ACC112 (cell line): ENCODE data around the gene CDPF1.

ENCODE experiments used
- H2AFZ ChIP-seq: fragments of 200-600 bp; sonication (generic); one replicate; pipeline ENCODE4 v1.6.0; 2017; ENCODE audit warnings: antibody characterized with exemption, low read length; ENCODE audit not compliant: unreplicated experiment
- H3K27ac ChIP-seq: fragments of 200-600 bp; sonication (generic); 2 replicates; pipeline ENCODE4 v1.5.1; 2014; ENCODE audit warnings: low read depth, mild to moderate bottlenecking, antibody characterized with exemption, low read length, moderate library complexity
- H3K27me3 ChIP-seq: fragments of 200-600 bp; sonication (generic); 2 replicates; pipeline ENCODE4 v1.6.1; 2014; ENCODE audit warnings: mild to moderate bottlenecking, antibody characterized with exemption, low read length, moderate library complexity, mixed read lengths; ENCODE audit not compliant: insufficient read depth
- H3K36me3 ChIP-seq: fragments of 200-600 bp; sonication (generic); 2 replicates; pipeline ENCODE4 v1.6.1; 2016; ENCODE audit warnings: mild to moderate bottlenecking, antibody characterized with exemption, low read length, moderate library complexity, mixed read lengths; ENCODE audit not compliant: insufficient read depth
- H3K4me1 ChIP-seq: fragments of 200-600 bp; sonication (generic); one replicate; pipeline ENCODE4 v1.6.1; 2016; ENCODE audit warnings: low read length, mixed read lengths; ENCODE audit not compliant: insufficient read depth, unreplicated experiment, control insufficient read depth
- H3K4me3 ChIP-seq: fragments of 200-600 bp; sonication (generic); 2 replicates; pipeline ENCODE4 v1.5.1; 2014; ENCODE audit warnings: mild to moderate bottlenecking, low read depth, low read length
- H3K79me2 ChIP-seq: fragments of 200-600 bp; sonication (generic); one replicate; pipeline ENCODE4 v1.6.0; 2016; ENCODE audit warnings: low read length; ENCODE audit not compliant: control insufficient read depth, unreplicated experiment, insufficient read depth

CDPF1 gene

DNA sequence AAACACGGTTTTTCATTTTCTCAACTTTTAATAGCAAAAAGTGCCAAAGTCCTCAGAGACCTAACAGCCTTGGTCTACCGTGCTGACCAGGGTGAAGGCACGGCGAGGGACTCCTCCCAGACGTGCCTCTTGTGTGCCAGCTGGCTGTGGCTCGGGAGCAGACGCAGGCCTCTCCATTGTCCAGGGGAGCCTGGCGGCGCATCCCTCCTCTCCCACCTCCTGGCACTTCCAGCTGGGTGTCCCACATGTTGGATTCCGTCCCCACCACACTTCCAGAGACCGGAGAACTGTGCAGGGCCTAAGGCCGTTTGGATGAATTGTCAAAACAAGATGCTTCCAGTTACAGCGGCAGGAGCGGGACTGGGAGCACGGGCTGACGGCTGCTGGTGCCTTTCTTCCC, 11.6 kb downstream of the CDPF1 start:
- H3K4me1 ChIP-seq, result no peaks in the 10 kb centered on the region
- no peak overlapping the region for H3K27ac ChIP-seq
- H2AFZ ChIP-seq, result no peak overlapping the region
- H3K4me3 ChIP-seq, result no peak overlapping the region
- H3K79me2 ChIP-seq, result no peaks in the 10 kb centered on the region
- no peaks in the 10 kb centered on the region for H3K27me3 ChIP-seq
- no peaks in the 10 kb centered on the region for H3K36me3 ChIP-seq

DNA sequence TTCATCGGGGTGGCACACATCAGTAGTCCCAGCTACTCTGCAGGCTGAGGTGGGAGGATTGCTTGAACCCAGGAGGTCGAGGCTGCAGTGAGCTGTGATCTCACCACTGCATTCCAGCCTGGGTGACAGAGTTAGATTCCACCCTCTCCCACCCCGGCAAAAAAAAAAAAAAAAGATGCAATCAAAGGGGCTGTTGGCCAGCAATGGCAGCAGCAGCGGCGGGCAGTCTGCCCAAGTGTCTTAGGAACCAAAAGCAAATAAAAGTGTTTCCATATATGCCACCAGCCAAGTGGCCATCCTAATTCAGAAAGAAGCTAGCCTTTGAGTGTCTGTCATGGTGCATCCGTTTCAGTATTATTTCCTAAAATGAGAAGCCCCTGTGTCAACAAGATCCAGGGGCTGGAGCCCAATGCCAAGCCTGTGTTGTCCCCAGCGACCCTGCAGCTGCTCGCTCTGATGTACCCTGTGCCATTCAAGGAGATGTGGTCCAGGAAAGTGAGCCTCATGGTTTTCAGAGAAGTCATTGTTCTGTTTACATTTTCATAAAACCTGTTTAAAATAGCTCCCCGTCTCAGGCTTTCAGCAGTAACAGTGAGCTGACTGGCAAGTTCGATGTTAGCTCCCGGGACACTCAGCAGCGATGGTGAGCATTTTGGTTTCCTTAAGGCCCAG, 12.5 kb downstream of the CDPF1 start:
- no peak overlapping the region for H3K4me3 ChIP-seq
- no peak overlapping the region for H3K27ac ChIP-seq
- no peaks in the 10 kb centered on the region for H3K4me1 ChIP-seq
- no peaks in the 10 kb centered on the region for H3K36me3 ChIP-seq
- no peaks in the 10 kb centered on the region for H3K79me2 ChIP-seq
- no peak overlapping the region for H2AFZ ChIP-seq
- no peaks in the 10 kb centered on the region for H3K27me3 ChIP-seq

DNA sequence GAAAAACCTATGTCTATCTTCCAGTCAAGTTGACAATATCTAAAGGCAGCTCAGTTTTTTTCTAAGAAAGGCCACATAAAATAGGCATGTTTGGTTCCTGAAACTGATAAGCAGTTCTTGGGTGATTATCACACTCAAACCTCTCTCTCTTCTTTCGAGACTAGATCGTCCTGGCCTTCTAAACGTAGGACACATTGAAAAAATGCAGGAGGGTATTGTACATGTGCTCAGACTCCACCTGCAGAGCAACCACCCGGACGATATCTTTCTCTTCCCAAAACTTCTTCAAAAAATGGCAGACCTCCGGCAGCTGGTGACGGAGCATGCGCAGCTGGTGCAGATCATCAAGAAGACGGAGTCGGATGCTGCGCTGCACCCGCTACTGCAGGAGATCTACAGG, 15.1 kb downstream of the CDPF1 start:
- Histone ChIP-seq H3K4me1 (no peaks in the 10 kb centered on the region), H3K4me3 (no peak overlapping the region), H2AFZ (no peak overlapping the region), H3K27me3 (no peaks in the 10 kb centered on the region), H3K36me3 (no peaks in the 10 kb centered on the region), H3K79me2 (no peaks in the 10 kb centered on the region), H3K27ac (no peak overlapping the region)

DNA sequence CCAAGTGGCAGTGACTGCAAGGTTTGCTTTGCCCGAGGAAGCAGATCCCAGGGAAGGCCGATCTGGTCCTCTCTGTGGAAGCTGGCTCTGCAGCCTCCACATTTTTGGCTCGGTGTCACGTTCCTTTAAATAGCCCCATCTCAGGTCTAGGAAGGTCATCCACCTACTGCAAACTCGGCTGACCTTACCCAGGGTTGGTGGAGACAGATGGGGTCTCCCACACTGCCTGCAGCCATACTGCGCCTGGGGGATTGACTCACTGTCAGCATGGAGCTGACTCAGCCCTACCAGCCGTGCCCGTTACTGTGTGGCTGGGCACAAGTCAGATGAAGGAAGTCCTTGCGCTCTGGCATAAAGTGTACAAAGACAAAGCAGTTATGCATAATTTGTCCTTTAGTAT, 16.9 kb downstream of the CDPF1 start:
- Histone ChIP-seq H3K4me3 (no peak overlapping the region), H3K27ac (no peak overlapping the region), H3K27me3 (no peaks in the 10 kb centered on the region), H3K4me1 (no peaks in the 10 kb centered on the region), H2AFZ (no peak overlapping the region), H3K36me3 (no peaks in the 10 kb centered on the region), H3K79me2 (no peaks in the 10 kb centered on the region)

DNA sequence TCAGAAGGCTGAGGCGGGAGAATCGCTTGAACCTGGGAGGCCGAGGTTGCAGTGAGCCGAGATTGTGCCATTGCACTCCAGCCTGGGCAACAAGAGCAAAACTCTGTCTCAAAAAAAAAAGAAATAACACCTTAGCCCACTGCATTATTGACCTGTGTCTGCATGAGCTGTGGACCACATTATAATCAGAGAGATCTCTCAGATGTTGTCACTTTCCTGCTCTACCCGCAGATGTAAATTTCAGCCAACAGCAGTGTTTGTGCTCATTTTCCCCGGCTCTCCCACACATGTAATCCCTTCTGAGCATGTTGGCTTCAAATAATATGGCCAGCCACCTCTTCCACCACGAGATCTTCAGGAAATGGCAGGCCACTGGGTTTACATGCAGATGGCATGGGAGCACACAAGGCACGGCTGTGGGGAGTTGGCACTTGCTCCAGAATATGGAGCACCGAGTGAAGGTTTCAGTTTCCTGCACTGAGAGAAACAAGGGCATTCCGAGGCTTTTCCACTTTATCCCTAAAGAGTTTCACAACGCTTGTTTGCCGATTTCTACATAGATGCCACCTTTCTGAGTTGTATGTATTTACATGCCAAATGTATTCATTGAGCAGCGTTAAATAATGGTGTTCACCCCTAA, 19.7 kb downstream of the CDPF1 start:
- H3K36me3 ChIP-seq, result no peaks in the 10 kb centered on the region
- H3K27ac ChIP-seq, result no peak overlapping the region

DNA sequence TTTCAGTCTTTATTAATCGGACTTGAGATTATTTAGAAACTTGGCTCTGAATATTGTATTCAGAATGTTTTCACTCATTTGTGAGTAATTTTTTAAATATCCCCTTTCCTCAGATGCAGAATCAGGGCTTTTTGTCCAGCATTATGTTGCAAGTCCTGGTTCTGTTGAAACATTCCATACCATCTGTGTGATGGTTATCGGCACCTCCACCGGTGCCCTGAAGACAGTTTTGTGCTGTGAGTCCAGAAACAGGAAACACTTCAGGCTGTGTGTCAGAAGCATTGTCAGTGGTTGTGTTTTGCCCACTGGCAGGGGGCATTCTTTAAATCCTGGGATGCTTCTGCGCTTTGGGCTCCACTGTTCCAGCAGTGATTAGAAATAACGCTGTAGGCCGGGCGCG, 20.4 kb downstream of the CDPF1 start:
- no peaks in the 10 kb centered on the region for H3K79me2 ChIP-seq
- H3K27me3 ChIP-seq, result no peaks in the 10 kb centered on the region
- no peaks in the 10 kb centered on the region for H3K36me3 ChIP-seq
- no peak overlapping the region for H2AFZ ChIP-seq
- no peaks in the 10 kb centered on the region for H3K4me1 ChIP-seq
- H3K27ac ChIP-seq, result no peak overlapping the region
- no peak overlapping the region for H3K4me3 ChIP-seq

More for the DNA sequence above, 19.7 kb downstream of the CDPF1 start:
- H3K4me3 ChIP-seq, result no peak overlapping the region
- no peaks in the 10 kb centered on the region for H3K27me3 ChIP-seq
- no peak overlapping the region for H2AFZ ChIP-seq
- H3K4me1 ChIP-seq, result no peaks in the 10 kb centered on the region
- no peaks in the 10 kb centered on the region for H3K79me2 ChIP-seq

DNA sequence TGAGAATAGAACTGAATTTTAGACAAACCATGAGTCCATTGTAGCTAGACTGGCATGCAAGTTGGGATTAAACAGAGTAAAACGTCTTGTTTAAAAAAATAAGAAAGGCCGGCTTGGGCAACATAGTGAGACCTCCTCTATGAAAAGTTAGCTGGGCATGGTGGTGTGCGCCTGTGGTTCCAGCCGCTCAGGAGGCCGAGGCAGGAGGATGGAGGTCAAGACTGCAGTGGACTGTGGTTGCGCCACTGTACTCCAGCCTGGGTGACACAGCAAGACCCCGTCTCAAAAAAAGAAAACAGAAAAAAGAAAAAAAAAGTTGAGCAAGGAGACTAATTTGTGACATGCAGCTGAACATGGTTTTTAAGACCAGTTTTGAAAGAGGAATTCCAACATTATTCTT, 23.5 kb downstream of the CDPF1 start:
- H3K27ac ChIP-seq, result no peak overlapping the region
- H3K4me3 ChIP-seq, result no peak overlapping the region
- H3K27me3 ChIP-seq, result no peaks in the 10 kb centered on the region
- no peaks in the 10 kb centered on the region for H3K4me1 ChIP-seq
- no peaks in the 10 kb centered on the region for H3K36me3 ChIP-seq
- no peaks in the 10 kb centered on the region for H3K79me2 ChIP-seq
- no peak overlapping the region for H2AFZ ChIP-seq

DNA sequence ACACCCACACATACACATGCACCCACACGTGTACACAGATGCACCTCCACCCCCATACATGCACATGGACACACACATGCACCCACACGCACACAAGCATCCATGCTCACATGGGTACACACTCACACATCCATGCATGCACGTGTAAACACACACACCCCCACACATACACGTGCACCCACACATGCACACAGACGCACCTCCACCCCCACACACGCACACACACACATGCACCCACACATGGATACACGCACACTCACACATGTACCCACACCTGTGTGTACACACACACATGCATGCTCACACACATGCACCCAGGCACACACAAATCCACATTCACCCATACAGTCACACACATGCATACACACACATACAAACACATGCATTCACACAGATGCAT, 24.5 kb downstream of the CDPF1 start:
- Histone ChIP-seq H3K4me3 (no peak overlapping the region), H3K27me3 (no peaks in the 10 kb centered on the region), H2AFZ (no peak overlapping the region), H3K27ac (no peak overlapping the region), H3K79me2 (no peaks in the 10 kb centered on the region), H3K36me3 (no peaks in the 10 kb centered on the region), H3K4me1 (peaks cover 3% of the 10 kb centered on the region)

DNA sequence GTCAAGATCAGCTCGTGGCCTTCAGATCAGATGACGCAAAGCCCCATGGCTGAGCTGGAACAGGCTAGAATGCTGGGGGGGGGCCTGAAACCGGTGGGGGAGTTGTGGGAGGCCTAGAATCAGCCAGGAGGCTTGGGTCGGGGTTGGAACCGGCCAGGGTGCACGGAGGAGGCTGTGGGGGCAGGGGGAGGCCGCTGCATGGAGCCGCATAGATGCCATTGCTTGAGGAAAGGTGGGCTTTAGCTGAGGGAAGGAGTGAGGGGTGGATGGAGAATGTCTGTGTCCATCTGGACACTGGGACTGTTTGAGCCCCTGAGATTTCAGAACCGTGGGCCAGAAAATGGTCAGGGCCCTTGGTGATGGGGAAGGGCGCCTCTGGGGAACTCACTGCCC, 25.2 kb downstream of the CDPF1 start:
- Histone ChIP-seq H2AFZ (no peak overlapping the region), H3K27ac (no peak overlapping the region), H3K79me2 (no peaks in the 10 kb centered on the region), H3K27me3 (no peaks in the 10 kb centered on the region), H3K4me3 (no peak overlapping the region), H3K4me1 (peaks cover 3% of the 10 kb centered on the region), H3K36me3 (no peaks in the 10 kb centered on the region)

DNA sequence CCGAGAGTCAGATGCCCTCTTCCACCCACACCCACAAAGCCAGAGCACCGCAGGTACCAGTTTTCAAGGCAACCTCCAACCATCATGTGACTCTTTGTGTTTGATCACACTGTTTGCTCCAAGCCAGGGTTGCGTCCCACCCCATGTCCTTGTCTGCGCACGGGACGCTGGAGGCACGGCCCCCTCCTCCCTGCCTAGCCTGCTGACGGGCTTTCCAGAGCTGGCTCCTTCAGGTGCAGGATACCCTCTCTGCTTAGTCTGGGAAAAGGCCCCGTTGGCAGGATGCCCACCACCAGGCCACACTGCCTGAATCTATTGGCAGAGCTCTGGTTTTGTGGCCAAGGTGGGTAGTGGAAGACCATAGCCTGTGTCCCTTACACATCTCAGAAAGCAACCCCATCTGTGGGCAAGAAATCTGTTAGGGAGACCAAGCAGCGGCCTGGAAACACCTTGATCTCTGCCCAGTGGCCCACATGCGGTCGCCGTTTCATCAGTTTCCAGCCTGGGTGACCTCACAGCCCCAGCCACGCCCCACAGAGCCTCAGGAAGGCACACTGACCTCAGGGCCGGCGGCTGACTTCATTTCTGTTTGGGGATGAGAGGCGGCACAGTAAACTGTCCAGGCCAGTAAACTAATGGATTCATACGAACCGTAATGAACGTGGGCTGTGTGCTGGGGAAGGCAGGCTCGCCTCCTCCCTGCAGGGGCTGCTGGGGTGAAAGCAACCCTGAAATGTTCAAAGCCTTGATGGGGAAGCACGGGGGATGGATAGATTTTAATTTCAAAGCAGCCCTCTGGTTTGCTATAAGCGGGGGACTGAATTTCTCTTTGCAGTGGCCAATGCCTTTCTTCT, 25.8 kb downstream of the CDPF1 start:
- Histone ChIP-seq H3K27ac (no peak overlapping the region), H3K79me2 (no peaks in the 10 kb centered on the region), H3K27me3 (no peaks in the 10 kb centered on the region), H2AFZ (no peak overlapping the region), H3K36me3 (no peaks in the 10 kb centered on the region), H3K4me1 (peaks cover 3% of the 10 kb centered on the region), H3K4me3 (no peak overlapping the region)

DNA sequence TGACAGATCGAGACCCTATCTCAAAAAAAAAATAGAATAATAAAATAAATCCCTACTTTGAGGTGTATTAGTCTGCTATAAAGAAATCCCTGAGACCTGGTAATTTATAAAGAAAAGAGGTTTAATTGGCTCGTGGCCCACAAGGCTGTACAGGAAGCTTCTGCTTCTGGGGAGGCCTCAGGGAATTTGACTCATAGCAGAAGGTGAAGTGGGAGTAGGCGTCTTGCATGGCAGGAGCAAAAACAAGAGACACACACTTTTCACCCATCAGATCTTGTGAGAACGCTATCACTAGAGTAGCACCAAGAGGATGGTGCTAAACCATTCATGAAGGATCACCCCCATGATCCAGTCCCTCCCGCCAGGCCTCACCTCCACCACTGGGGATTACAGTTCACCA, 29.2 kb downstream of the CDPF1 start:
- Histone ChIP-seq H3K27me3 (no peaks in the 10 kb centered on the region), H3K36me3 (no peaks in the 10 kb centered on the region), H3K79me2 (no peaks in the 10 kb centered on the region), H3K27ac (no peak overlapping the region), H3K4me3 (no peak overlapping the region), H2AFZ (no peak overlapping the region), H3K4me1 (peaks cover 3% of the 10 kb centered on the region)
